ENCODE results near the gene ZNF296. TPM values are rescaled to one million over a fixed set of nuclear protein-coding genes. Genes with fewer than 3 reads are reported as not detected.

The ZNF296 gene
- total and polyA plus RNA-seq, 2 donors (not counting 3 experiments of a cell fraction or from before 2014, with no cell fraction given) = 0.35 to 1.8 TPM

DNA sequence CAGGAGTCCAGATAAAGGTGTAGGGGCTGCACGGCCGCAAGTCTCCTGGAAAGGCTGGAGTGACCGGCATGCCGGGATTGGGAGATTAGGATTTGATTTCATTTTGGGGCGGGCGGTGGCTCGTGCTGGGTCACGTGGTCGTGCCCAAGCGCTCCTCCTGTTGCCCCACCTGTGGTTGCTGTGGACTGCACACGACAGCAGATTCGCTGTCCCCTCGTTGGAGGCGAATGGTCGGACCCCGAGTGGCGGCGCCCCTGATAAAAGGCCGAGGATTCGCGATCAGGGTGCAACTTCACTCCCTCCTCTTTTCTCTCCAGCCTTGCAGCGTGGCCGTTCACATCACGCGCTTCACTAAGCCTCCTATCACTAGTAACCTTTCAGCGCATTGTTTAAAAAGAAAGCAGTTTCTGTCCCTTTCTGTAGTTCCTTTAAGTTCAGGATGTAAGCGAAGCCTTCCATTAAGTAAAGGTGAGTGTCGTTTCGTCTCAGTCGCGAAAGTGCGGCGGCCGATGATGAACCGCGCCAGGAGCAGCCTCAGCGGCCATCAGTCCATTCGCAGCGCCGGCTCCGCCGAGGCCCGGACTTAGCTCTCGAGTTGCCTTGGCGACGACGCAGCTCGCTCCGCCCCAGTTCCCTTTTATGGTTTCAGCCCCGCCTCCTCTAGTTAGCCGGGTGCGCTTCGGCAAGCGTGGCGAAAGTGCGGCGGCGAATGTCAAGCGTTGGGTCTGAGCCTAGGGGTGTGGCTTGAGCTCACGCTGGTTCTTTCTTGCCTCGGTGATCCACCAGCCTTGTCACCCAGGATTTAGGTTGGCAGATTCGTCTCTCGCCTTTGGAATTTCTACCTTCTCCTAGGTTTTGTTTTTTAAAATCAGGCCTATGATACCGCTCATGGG is 15.0 kb upstream of the ZNF296 start:
- BruUV-seq (replicated peaks) = no TSS peak
- dilution Hi-C loops (cut with MboI; ENCODE audit: extremely low pct_ligation_motif_present, low sequenced_read_pairs) = no loop called here
- peak; percentile 99 for DNase-seq (ENCODE audit: low read depth, low spot score)
- H2AFZ ChIP-seq (ENCODE audit: low read depth, low read length) = peak overlapping the region; percentile 43
- no peaks in the 10 kb centered on the region for H3K9me3 ChIP-seq (replicated peaks; ENCODE audit: control insufficient read depth, insufficient read depth, low read length)
- intact Hi-C loops (cut with micrococcal nuclease) = loop anchor here (1.0 to 5.0 kb wide), 3 partner anchors 12 to 156 kb away; partner anchors contain the start of genes EXOC3L2 and GEMIN7
- peaks cover 13% of the 10 kb centered on the region for H3K4me1 ChIP-seq (ENCODE audit: control insufficient read depth, extremely low read depth, insufficient read depth, low read length)
- H3K4me3 ChIP-seq (replicated peaks in 1 of 3; ENCODE audit: insufficient read depth in 1 of 3, low read depth in 1 of 3, low read length in 3 of 3) = peak overlapping the region; percentile 29 to 77 (median 76)
- peak; percentile 67 for TF ChIP-seq MYC (IDR thresholded peaks at IDR 0.05; ENCODE audit: low read depth, low read length)
- no peak for TF ChIP-seq GATA2 (IDR thresholded peaks at IDR 0.05; ENCODE audit: insufficient read depth, insufficient read length, low read depth, low read length)
- TF ChIP-seq EZH2 (IDR thresholded peaks at IDR 0.05; ENCODE audit: borderline replicate concordance, low read depth, low read length, severe bottlenecking) = no peak
- TF ChIP-seq POLR2AphosphoS5 (IDR thresholded peaks at IDR 0.05; ENCODE audit: insufficient read depth, low read depth, low read length) = peak; percentile 84
- TF ChIP-seq, protein P1, sequence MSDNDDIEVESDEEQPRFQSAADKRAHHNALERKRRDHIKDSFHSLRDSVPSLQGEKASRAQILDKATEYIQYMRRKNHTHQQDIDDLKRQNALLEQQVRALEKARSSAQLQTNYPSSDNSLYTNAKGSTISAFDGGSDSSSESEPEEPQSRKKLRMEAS (IDR thresholded peaks at IDR 0.05; ENCODE audit: insufficient read depth, insufficient read length) = peak; percentile 71
- TF ChIP-seq POLR2A (IDR thresholded peaks at IDR 0.05; ENCODE audit: low read depth, low read length) = peak; percentile 93
- no peak for TF ChIP-seq FOS (IDR thresholded peaks at IDR 0.05; ENCODE audit: borderline replicate concordance, insufficient read depth, low read length)
- TF ChIP-seq, protein P2, sequence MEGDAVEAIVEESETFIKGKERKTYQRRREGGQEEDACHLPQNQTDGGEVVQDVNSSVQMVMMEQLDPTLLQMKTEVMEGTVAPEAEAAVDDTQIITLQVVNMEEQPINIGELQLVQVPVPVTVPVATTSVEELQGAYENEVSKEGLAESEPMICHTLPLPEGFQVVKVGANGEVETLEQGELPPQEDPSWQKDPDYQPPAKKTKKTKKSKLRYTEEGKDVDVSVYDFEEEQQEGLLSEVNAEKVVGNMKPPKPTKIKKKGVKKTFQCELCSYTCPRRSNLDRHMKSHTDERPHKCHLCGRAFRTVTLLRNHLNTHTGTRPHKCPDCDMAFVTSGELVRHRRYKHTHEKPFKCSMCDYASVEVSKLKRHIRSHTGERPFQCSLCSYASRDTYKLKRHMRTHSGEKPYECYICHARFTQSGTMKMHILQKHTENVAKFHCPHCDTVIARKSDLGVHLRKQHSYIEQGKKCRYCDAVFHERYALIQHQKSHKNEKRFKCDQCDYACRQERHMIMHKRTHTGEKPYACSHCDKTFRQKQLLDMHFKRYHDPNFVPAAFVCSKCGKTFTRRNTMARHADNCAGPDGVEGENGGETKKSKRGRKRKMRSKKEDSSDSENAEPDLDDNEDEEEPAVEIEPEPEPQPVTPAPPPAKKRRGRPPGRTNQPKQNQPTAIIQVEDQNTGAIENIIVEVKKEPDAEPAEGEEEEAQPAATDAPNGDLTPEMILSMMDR (IDR thresholded peaks at IDR 0.05; ENCODE audit: extremely low read depth in 1 of 2, insufficient read depth in 1 of 2, low read depth in 1 of 2, low read length in 2 of 2) = no peak
- H3K27me3 ChIP-seq (ENCODE audit: control insufficient read depth in 2 of 2, insufficient read depth in 2 of 2, low read length in 2 of 2) = no peaks in the 10 kb centered on the region
- peak overlapping the region; percentile 88 for H3K9ac ChIP-seq (replicated peaks; ENCODE audit: extremely low read depth, insufficient read depth, low read length)
- peak overlapping the region; percentile 69 for H3K4me2 ChIP-seq (ENCODE audit: insufficient read depth, low read length)
- H3K27ac ChIP-seq (ENCODE audit: insufficient read depth, low read depth, low read length) = peak overlapping the region; percentile 52
- peaks cover 0 to 6% of the 10 kb centered on the region in 2 experiments for H3K36me3 ChIP-seq (ENCODE audit: control insufficient read depth in 2 of 2, extremely low read depth in 1 of 2, insufficient read depth in 2 of 2, low read length in 2 of 2)
- ChIA-PET CTCF (interaction anchor here (0.7 to 3.8 kb wide), 11 partner anchors 11 to 278 kb away, joined by 3 to 21 read pairs (median 6); partner anchors contain the start of genes BLOC1S3, GEMIN7 and TRAPPC6A), POLR2A (interaction anchor here (0.6 to 0.7 kb wide), 2 partner anchors 283 to 624 kb away, joined by 3 to 4 read pairs; partner anchors contain the start of gene BCAM)
- no peaks in the 10 kb centered on the region for H4K20me1 ChIP-seq (replicated peaks; ENCODE audit: control insufficient read depth, extremely low read depth, insufficient read depth, low read length)
- H3K9me1 ChIP-seq (replicated peaks; ENCODE audit: control insufficient read depth, extremely low read depth, insufficient read depth, low read length) = no peaks in the 10 kb centered on the region
- peaks cover 35% of the 10 kb centered on the region for H3K79me2 ChIP-seq (ENCODE audit: control insufficient read depth, insufficient read depth, low read length)
- peak; percentile 100 for FAIRE-seq
